ENCODE measurements around the gene ZNF708.
A peak's percentile ranks its signal among the peaks of the same experiment; 100 is the strongest.
"Not testable (repeated sequence)": the region's sequence is repeated elsewhere in the genome, so short reads cannot be mapped to it uniquely, and the experiment has no call there.

ZNF708 gene

GRCh38 chr19:21259421-21260124, 69.6 kb downstream of the ZNF708 start:
- not testable (repeated sequence) for DNase-seq

GRCh38 chr19:21256722-21257121, 72.5 kb downstream of the ZNF708 start:
- peak in 1 of 3 experiments; percentile 33 for DNase-seq

All from NCI-H1417 (cell line).